ENCODE results near the gene MYL5. TPM values are rescaled to one million over a fixed set of nuclear protein-coding genes. Genes with fewer than 3 reads are reported as not detected.

The MYL5 gene
- total and polyA plus RNA-seq, 4 donors: 2.4 to 5.0 (median 4.7) TPM

- Histone ChIP-seq H3K4me1 (ENCODE audit: control insufficient read depth in 4 of 4, insufficient read depth in 4 of 4, low read length in 3 of 4) (no peaks in the 10 kb centered on the region), H3K36me3 (ENCODE audit: control insufficient read depth in 4 of 4, insufficient read depth in 3 of 4, low read depth in 1 of 4, low read length in 3 of 4) (peaks cover 0 to under 1% (median 0%) of the 10 kb centered on the region in 4 donors), H3K9ac (ENCODE audit: low read depth in 1 of 2, low read length in 2 of 2) (no peak overlapping the region), H3K27me3 (ENCODE audit: control insufficient read depth in 4 of 4, insufficient read depth in 4 of 4, low read length in 3 of 4) (no peaks in the 10 kb centered on the region), H3K27ac (ENCODE audit: low read depth in 1 of 2, low read length in 2 of 2) (no peak overlapping the region), H3K4me3 (ENCODE audit: low read depth in 1 of 3, low read length in 3 of 3) (no peak overlapping the region), H3K9me3 (ENCODE audit: control insufficient read depth in 4 of 4, low read length in 3 of 4) (no peaks in the 10 kb centered on the region)
- 90% methylated on average over 12 of the region's 12 CpGs for WGBS
- no peak for DNase-seq (ENCODE audit: low spot score)
- TF ChIP-seq YY1 (IDR thresholded peaks at IDR 0.05): no peak
- no peak for TF ChIP-seq TAF1 (conservative IDR thresholded peaks at IDR 0.05)
- no peak for TF ChIP-seq EGR1 (IDR thresholded peaks at IDR 0.05; ENCODE audit: low read depth in 2 of 2)
- no peak for TF ChIP-seq HNF4A (conservative IDR thresholded peaks at IDR 0.05)
- no peak for TF ChIP-seq JUND (IDR thresholded peaks at IDR 0.05)
- TF ChIP-seq, protein P1, sequence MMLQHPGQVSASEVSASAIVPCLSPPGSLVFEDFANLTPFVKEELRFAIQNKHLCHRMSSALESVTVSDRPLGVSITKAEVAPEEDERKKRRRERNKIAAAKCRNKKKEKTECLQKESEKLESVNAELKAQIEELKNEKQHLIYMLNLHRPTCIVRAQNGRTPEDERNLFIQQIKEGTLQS (IDR thresholded peaks at IDR 0.05): no peak
- TF ChIP-seq MAX (IDR thresholded peaks at IDR 0.05): no peak
- TF ChIP-seq RXRA (IDR thresholded peaks at IDR 0.05): no peak
Measured at GRCh38 chr4:665381-665750, 9.0 kb upstream of the MYL5 start.

- Histone ChIP-seq H3K27me3 (ENCODE audit: control insufficient read depth in 4 of 4, insufficient read depth in 4 of 4, low read length in 3 of 4) (no peaks in the 10 kb centered on the region), H3K4me3 (ENCODE audit: low read depth in 1 of 3, low read length in 3 of 3) (no peak overlapping the region), H3K9ac (ENCODE audit: low read depth in 1 of 2, low read length in 2 of 2) (no peak overlapping the region), H3K9me3 (ENCODE audit: control insufficient read depth in 4 of 4, low read length in 3 of 4) (no peaks in the 10 kb centered on the region), H3K4me1 (ENCODE audit: control insufficient read depth in 4 of 4, insufficient read depth in 4 of 4, low read length in 3 of 4) (no peaks in the 10 kb centered on the region), H3K27ac (ENCODE audit: low read depth in 1 of 2, low read length in 2 of 2) (no peak overlapping the region), H3K36me3 (ENCODE audit: control insufficient read depth in 4 of 4, insufficient read depth in 3 of 4, low read depth in 1 of 4, low read length in 3 of 4) (peaks cover 0 to 6% (median 0%) of the 10 kb centered on the region in 4 donors)
- DNase-seq (ENCODE audit: low spot score): no peak
- no peak for TF ChIP-seq MAX (IDR thresholded peaks at IDR 0.05)
- no peak for TF ChIP-seq JUND (IDR thresholded peaks at IDR 0.05)
- no peak for TF ChIP-seq HNF4G (IDR thresholded peaks at IDR 0.05)
- TF ChIP-seq NR2F2 (IDR thresholded peaks at IDR 0.05): no peak
- no peak for TF ChIP-seq RXRA (IDR thresholded peaks at IDR 0.05)
- no peak for TF ChIP-seq TAF1 (conservative IDR thresholded peaks at IDR 0.05)
- no peak for TF ChIP-seq SP1 (IDR thresholded peaks at IDR 0.05)
- no peak for TF ChIP-seq RAD21 (IDR thresholded peaks at IDR 0.05)
- WGBS: 67% methylated on average over 22 of the region's 22 CpGs
Measured at GRCh38 chr4:665751-666435, 8.4 kb upstream of the MYL5 start.

- Histone ChIP-seq H3K4me3 (ENCODE audit: low read depth in 1 of 3, low read length in 3 of 3) (no peak overlapping the region), H3K9ac (ENCODE audit: low read depth in 1 of 2, low read length in 2 of 2) (no peak overlapping the region), H3K4me1 (ENCODE audit: control insufficient read depth in 4 of 4, insufficient read depth in 4 of 4, low read length in 3 of 4) (no peaks in the 10 kb centered on the region), H3K9me3 (ENCODE audit: control insufficient read depth in 4 of 4, low read length in 3 of 4) (no peaks in the 10 kb centered on the region), H3K27me3 (ENCODE audit: control insufficient read depth in 4 of 4, insufficient read depth in 4 of 4, low read length in 3 of 4) (no peaks in the 10 kb centered on the region), H3K36me3 (ENCODE audit: control insufficient read depth in 4 of 4, insufficient read depth in 3 of 4, low read depth in 1 of 4, low read length in 3 of 4) (peaks cover 0 to 8% (median 3%) of the 10 kb centered on the region in 4 donors), H3K27ac (ENCODE audit: low read depth in 1 of 2, low read length in 2 of 2) (no peak overlapping the region)
- no peak for DNase-seq (ENCODE audit: low spot score)
- WGBS: 83% methylated on average over 22 of the region's 22 CpGs
- TF ChIP-seq, protein P2, sequence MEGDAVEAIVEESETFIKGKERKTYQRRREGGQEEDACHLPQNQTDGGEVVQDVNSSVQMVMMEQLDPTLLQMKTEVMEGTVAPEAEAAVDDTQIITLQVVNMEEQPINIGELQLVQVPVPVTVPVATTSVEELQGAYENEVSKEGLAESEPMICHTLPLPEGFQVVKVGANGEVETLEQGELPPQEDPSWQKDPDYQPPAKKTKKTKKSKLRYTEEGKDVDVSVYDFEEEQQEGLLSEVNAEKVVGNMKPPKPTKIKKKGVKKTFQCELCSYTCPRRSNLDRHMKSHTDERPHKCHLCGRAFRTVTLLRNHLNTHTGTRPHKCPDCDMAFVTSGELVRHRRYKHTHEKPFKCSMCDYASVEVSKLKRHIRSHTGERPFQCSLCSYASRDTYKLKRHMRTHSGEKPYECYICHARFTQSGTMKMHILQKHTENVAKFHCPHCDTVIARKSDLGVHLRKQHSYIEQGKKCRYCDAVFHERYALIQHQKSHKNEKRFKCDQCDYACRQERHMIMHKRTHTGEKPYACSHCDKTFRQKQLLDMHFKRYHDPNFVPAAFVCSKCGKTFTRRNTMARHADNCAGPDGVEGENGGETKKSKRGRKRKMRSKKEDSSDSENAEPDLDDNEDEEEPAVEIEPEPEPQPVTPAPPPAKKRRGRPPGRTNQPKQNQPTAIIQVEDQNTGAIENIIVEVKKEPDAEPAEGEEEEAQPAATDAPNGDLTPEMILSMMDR (IDR thresholded peaks at IDR 0.05; ENCODE audit: low read depth, low read length, missing input control): no peak
- no peak for TF ChIP-seq NR2F2 (IDR thresholded peaks at IDR 0.05)
- no peak for TF ChIP-seq HNF4G (IDR thresholded peaks at IDR 0.05)
- TF ChIP-seq JUND (IDR thresholded peaks at IDR 0.05): no peak
- TF ChIP-seq TAF1 (conservative IDR thresholded peaks at IDR 0.05): no peak
- no peak for TF ChIP-seq ZBTB33 (IDR thresholded peaks at IDR 0.05)
- TF ChIP-seq GABPA (IDR thresholded peaks at IDR 0.05 in 1 of 2, conservative IDR thresholded peaks at IDR 0.05 in 1 of 2): no peak
- no peak for TF ChIP-seq SP1 (IDR thresholded peaks at IDR 0.05)
- TF ChIP-seq FOXA1 (IDR thresholded peaks at IDR 0.05): no peak
- no peak for TF ChIP-seq MAX (IDR thresholded peaks at IDR 0.05)
- no peak for TF ChIP-seq RAD21 (IDR thresholded peaks at IDR 0.05)
- TF ChIP-seq HNF4A (conservative IDR thresholded peaks at IDR 0.05): no peak
- TF ChIP-seq, protein P3, sequence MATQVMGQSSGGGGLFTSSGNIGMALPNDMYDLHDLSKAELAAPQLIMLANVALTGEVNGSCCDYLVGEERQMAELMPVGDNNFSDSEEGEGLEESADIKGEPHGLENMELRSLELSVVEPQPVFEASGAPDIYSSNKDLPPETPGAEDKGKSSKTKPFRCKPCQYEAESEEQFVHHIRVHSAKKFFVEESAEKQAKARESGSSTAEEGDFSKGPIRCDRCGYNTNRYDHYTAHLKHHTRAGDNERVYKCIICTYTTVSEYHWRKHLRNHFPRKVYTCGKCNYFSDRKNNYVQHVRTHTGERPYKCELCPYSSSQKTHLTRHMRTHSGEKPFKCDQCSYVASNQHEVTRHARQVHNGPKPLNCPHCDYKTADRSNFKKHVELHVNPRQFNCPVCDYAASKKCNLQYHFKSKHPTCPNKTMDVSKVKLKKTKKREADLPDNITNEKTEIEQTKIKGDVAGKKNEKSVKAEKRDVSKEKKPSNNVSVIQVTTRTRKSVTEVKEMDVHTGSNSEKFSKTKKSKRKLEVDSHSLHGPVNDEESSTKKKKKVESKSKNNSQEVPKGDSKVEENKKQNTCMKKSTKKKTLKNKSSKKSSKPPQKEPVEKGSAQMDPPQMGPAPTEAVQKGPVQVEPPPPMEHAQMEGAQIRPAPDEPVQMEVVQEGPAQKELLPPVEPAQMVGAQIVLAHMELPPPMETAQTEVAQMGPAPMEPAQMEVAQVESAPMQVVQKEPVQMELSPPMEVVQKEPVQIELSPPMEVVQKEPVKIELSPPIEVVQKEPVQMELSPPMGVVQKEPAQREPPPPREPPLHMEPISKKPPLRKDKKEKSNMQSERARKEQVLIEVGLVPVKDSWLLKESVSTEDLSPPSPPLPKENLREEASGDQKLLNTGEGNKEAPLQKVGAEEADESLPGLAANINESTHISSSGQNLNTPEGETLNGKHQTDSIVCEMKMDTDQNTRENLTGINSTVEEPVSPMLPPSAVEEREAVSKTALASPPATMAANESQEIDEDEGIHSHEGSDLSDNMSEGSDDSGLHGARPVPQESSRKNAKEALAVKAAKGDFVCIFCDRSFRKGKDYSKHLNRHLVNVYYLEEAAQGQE (IDR thresholded peaks at IDR 0.05): no peak
- no peak for TF ChIP-seq RXRA (IDR thresholded peaks at IDR 0.05)
- no peak for TF ChIP-seq YY1 (IDR thresholded peaks at IDR 0.05)
- TF ChIP-seq, protein P1 (IDR thresholded peaks at IDR 0.05): no peak
Measured at GRCh38 chr4:666436-666810, 7.9 kb upstream of the MYL5 start.

All from liver (tissue), 9 donors.